SK-MEL-5 (cell line): ENCODE data around the gene KIAA2012. TPM values are rescaled to one million over a fixed set of nuclear protein-coding genes. Genes with fewer than 3 reads are reported as not detected.

Experiments
- DNase-seq: peaks from one replicate; pipeline ENCODE4 v3.0.0-alpha.2; 2016; ENCODE audit warnings: low read depth, low spot score
- in situ Hi-C: cut with HindIII; loops from 2 replicates; pipeline ENCODE4 v1.10.0; 2016; ENCODE audit warnings: low sequenced_read_pairs, high pct_unique_total_duplicates, low pct_unique_long_range_greater_than_20kb
- total RNA-seq: library from RNA; depleted of rRNA; stranded (reverse); fragments of >200 nt; shearing (Covaris generic); gene quantifications from 2 replicates; pipeline ENCODE4 v1.2.3, GENCODE V29; 2014

Gene KIAA2012
- total RNA-seq, 1 experiment from 2014 or later, result not detected

- no peak for DNase-seq
- in situ Hi-C loops, result no loop called here
These were observed 29.5 kb downstream of the KIAA2012 start for GRCh38 chr2:202102425-202103000.

- DNase-seq, result peak; percentile 75
- in situ Hi-C loops, result no loop called here
These were observed 31.3 kb downstream of the KIAA2012 start for GRCh38 chr2:202104286-202104870.

DNA sequence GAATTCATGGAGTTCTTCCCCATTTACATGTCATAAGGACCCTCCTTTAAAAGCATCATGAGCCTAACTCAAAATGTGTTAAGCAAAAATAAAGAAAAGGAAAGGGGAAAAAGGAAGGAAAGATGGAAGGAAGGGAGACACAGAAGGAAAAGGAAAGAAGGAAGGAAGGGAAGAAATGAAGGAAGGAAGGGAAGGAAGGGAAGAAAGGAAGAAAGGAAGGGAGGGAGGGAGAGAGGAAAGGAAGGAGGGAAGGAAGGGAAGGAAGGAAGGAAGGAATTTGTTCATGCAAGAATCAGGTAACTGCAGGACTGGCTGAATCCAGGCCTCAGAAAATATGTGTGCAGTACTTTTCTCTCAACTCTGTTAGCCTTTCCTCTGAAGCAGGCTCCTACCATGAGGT, 32.0 kb downstream of the KIAA2012 start:
- no peak for DNase-seq
- in situ Hi-C loops, result no loop called here

GRCh38 chr2:202108345-202108744, 35.3 kb downstream of the KIAA2012 start:
- no peak for DNase-seq
- in situ Hi-C loops, result no loop called here

DNA sequence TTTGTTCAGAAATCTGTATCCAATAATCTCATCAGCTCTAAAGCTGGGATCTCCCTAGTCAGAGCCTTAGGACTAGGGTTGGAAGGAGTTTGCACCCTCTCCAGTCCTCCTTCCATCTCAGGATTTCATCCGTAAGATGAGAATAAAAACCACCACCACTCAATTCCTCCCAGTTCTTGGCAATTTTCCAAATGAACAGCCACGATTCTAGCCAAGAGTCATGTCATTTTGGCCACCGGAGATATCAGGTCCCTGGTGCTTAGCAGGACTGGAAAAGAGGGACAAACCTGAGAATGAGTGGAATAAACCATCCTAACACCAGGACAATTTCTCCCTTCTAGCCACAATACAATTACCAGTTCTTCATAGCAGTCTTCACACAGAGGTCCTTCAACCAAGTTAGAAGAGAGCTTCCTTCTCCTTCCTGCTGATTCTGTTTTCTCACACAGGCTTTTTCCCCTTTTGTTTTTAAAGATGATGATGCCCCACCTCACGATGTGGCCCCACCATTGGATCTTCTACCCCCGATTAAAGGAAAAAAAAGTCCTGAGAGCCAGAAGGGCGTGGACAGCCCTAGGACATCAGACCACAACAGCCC, 36.2 kb downstream of the KIAA2012 start:
- DNase-seq, result no peak
- in situ Hi-C loops, result no loop called here

- DNase-seq, result no peak
- in situ Hi-C loops, result no loop called here
These were observed 36.7 kb downstream of the KIAA2012 start for GRCh38 chr2:202109737-202110184.

DNA sequence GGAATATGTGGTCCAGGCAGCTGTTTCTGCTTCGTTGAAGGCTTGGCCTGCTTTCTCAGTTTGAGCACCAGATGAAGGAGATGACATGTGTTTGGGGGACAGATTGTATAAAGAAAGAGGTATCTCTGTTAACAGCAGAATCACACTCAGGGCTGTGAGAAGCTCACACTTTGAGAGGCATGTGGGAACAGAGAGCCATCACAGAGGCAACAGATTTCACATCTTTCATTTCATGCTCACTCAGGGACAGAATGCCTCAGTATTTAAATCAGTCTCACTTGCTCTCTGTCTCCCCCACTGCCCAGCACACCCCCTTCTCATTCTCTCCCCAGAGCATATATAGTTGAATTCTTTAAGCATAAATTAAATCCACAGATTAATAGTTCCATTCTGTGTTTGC, 37.4 kb downstream of the KIAA2012 start:
- in situ Hi-C loops, result no loop called here
- no peak for DNase-seq

DNA sequence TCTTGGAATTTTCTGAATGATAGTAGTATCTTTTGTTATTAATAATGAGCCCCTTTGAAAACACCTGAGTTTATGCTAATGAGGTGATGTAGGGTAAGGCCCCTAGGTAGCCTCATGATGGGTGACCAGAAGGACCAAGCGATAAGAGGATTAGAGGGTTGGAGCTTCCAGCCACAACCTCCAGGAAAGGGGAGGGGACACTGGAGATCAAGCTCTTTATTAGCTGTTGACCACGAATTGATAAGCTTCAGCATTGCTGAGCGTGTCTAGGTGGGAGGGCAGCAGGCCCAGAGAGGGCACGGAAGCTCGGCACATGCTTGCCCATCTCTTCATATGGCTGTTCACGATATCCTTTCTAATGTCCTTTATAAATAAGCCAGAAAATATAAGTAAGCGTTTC, 39.0 kb downstream of the KIAA2012 start:
- no peak for DNase-seq
- in situ Hi-C loops, result no loop called here

GRCh38 chr2:202113571-202114142, 40.6 kb downstream of the KIAA2012 start:
- in situ Hi-C loops, result no loop called here
- no peak for DNase-seq

- no peak for DNase-seq
- in situ Hi-C loops, result no loop called here
These were observed 41.2 kb downstream of the KIAA2012 start for GRCh38 chr2:202114291-202114690.

- no peak for DNase-seq
These were observed 41.7 kb downstream of the KIAA2012 start for GRCh38 chr2:202114795-202115194.

DNA sequence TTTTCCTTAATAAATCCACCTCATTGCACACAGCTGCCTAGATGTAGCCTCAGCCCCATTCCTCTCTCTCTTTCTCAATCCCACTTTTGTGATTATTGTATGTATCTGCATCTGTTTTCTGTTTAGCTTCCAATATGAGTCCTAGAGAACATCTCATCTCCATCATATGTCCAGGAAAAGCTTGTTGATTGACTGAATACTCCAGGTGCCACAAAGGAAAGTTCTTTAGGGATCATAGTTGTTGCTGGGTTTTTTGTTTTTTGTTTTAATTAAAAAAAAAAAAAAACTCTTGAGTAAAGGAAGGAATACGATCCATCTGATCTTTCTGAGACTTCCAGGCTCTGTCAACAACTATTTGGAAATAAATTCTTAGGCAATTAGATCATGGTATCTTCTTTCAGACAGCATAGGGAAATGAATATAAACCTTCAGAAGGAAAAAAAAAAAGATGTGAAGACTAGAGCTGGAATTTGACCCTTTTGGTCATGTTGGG, 42.5 kb downstream of the KIAA2012 start:
- DNase-seq, result no peak

More at GRCh38 chr2:202114795-202115194, 41.7 kb downstream of the KIAA2012 start:
- in situ Hi-C loops, result no loop called here

DNA sequence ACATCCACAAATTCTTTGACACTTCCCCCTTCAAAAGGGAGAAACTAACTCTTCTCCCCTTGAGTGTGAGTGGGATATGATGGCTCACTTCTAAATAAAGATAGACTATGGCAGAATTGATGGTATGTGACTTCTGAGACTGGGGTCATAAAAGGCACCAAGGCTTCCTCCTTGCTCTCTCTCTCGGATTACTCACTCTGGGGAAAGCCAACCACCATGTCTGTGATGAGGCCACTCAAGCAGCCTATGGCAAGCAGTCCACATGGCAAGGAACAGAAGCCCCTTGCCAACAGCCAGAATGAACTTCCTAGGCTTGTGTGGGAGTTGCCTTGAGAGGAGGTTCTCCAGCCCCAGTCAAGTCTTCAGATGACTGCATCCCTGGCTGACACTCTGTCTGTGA, 43.6 kb downstream of the KIAA2012 start:
- DNase-seq, result no peak
- in situ Hi-C loops, result no loop called here

More for the DNA sequence above, 42.5 kb downstream of the KIAA2012 start:
- in situ Hi-C loops, result no loop called here

DNA sequence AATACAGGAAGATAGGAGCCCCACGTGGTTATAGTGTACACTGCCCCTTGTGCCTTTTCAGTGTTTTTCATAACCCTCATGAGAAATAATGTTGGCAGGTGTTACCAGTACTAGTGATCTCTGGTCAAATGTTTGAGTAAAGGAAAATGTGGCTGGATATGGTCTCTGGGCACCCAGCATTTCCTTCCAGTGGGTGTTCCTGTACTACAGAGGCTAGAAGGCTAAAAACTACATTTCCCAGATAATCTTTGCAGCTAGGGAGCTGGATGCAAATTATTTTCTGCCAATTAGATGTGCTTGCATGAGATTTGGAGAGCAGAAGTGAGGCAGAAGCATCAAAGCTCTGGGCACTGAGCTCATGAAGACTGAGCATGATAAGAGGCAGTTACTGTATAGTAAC, 45.1 kb downstream of the KIAA2012 start:
- in situ Hi-C loops, result no loop called here
- no peak for DNase-seq

GRCh38 chr2:202120828-202121227, 47.8 kb downstream of the KIAA2012 start:
- in situ Hi-C loops, result no loop called here
- no peak for DNase-seq

- in situ Hi-C loops, result no loop called here
These were observed 48.6 kb downstream of the KIAA2012 start for GRCh38 chr2:202121532-202122162.

GRCh38 chr2:202122163-202122540, 49.1 kb downstream of the KIAA2012 start:
- DNase-seq, result no peak
- in situ Hi-C loops, result no loop called here

More at GRCh38 chr2:202121532-202122162, 48.6 kb downstream of the KIAA2012 start:
- no peak for DNase-seq

DNA sequence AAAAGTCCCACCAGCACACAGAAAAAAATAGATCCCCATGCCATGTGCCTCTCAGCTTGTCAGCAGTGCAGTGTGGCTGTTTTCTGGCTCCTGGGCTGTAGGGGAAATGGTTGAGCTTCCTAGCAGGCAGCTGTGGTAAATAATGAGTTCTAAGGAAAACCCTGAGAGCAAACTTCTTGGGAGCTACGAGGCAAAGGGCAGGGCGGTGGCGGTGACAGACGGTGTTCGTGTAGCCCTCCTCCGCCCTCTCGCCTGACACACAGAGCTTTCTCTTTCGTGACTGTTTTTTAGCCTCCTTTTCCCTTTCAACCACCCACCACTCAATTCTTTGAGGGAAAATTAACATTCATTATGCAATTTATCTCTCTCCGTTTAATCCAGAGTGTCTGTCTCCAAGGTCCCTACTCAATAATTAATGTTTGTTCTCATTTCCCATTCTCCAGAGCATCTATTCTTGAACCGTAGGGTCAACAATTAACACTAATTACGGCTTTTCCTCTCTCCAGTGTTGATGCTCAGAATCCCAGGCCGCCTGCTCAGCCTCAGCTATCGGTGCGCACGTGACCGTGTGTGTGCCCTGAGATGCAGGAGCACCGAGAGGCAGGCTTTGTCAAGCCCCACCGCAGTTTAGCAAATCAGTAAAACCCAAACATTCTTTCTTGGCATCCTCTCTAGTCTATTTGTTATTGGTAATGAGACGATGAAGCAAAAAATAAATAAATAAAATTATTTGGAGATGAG, 50.1 kb downstream of the KIAA2012 start:
- in situ Hi-C loops, result no loop called here
- no peak for DNase-seq
